GM08714 (cell line): Measurements from ENCODE around the gene MYH11.
"Not testable (repeated sequence)": the region's sequence is repeated elsewhere in the genome, so short reads cannot be mapped to it uniquely, and the experiment has no call there.

Experiments used
- H3K4me3 ChIP-seq: fragments of 200-500 bp; sonication (Bioruptor generic); 2 replicates; pipeline ENCODE4 v1.5.1; 2014; ENCODE audit warnings: mild to moderate bottlenecking, low read length, inconsistent platforms
- ZNF274 ChIP-seq: IDR thresholded peaks from 2 replicates; pipeline ENCODE4 v1.6.1; 2012; ENCODE audit warnings: mild to moderate bottlenecking, low read depth, low read length

The MYH11 gene

DNA sequence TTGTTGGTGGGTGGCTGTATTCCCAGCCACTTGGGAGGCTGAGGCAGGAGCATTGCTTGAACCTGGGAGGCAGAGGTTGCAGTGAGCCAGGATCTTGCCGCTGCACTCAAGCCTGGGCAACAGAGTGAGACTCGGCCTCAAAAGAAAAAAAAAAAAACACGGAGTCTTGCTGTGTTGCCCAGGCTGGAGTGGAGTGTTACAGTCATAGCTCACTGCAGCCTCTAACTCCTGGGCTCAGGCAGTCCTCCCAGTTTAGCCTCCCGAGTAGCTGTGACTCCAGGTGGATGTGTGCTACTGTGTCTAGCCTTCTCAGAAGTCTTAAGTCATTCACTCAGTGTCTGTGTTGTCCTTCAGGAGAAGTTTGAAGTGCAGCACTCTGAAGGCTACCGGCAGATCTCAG lies 179.4 kb downstream of the MYH11 start:
- no peak overlapping the region for H3K4me3 ChIP-seq
- TF ChIP-seq ZNF274 = no peak

- TF ChIP-seq ZNF274 = no peak
- no peak overlapping the region for H3K4me3 ChIP-seq
These were observed 180.3 kb downstream of the MYH11 start for GRCh38 chr16:15676506-15676905.

DNA sequence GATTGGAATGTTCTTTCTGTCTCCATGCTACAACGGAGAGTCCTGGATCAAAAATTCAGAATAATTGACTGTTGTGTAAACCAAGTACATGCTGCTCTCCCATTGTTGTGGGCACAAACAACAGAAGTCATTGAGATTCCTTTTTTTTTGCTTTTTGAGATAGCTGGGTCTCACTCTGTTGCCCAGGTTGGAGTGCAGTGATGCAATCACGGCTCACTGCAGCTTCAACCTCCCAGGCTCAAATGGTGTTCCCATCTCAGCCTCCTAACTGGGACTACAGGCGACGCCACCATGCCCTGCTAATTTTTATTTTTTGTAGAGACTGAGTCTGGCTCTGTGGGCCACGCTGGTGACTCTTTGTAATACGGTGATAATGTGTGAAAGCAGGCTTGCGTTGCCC lies 182.3 kb downstream of the MYH11 start:
- no peak for TF ChIP-seq ZNF274
- no peak overlapping the region for H3K4me3 ChIP-seq

GRCh38 chr16:15672514-15673167 lies 184.2 kb downstream of the MYH11 start:
- no peak overlapping the region for H3K4me3 ChIP-seq
- TF ChIP-seq ZNF274 = no peak

- H3K4me3 ChIP-seq = not testable (repeated sequence)
These were observed 184.7 kb downstream of the MYH11 start for GRCh38 chr16:15672127-15672513.

GRCh38 chr16:15671530-15672117 lies 185.2 kb downstream of the MYH11 start:
- no peak overlapping the region for H3K4me3 ChIP-seq
- TF ChIP-seq ZNF274 = no peak

DNA sequence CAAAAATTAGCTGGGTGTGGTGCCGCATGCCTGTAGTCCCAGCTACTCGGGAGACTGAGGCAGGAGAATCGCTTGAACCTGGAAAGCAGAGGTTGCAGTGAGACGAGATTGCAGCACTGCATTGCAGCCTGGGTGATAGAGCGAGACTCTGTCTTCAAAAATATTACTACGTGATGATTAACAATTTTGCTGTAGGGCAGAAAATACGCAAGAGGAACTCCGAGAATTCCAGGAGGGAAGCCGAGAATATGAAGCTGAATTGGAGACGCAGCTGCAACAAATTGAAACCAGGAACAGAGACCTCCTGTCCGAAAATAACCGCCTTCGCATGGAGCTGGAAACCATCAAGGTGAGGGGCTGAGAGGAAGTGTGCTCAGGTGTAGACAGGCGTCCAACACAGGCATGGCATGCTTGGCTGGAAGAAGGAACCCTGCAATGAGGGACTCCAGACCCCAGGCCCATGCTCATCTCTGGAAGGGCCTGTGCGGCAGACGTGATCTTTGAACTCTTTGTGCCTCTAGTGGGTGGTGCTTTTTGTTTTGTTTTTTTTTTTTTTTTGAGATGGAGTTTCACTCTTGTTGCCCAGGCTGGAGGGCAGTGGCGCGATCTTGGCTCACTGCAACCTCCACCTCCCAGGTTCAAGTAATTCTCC lies 189.6 kb downstream of the MYH11 start:
- H3K4me3 ChIP-seq = no peak overlapping the region
- TF ChIP-seq ZNF274 = no peak

GRCh38 chr16:15665107-15665506 lies 191.7 kb downstream of the MYH11 start:
- H3K4me3 ChIP-seq = no peak overlapping the region
- no peak for TF ChIP-seq ZNF274

DNA sequence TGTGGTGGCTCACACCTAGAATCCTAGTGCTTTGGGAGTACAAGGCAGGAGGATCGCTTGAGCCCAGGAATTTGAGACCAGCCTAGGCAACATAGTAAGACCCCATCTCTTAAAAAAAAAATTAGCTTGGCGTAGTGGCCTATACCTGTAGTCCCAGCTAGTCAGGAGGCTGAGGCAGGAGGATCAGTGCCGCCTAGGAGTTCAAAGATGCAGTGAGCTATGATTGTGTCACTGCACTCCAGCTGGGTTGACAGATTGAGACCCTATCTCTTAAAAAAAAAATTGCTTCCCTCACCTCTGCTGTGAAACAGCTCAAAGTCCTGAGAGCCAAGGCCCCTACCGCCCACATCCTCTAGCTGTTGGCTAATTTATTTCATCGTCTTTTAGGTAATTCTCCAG lies 196.6 kb downstream of the MYH11 start:
- H3K4me3 ChIP-seq = no peak overlapping the region
- no peak for TF ChIP-seq ZNF274

GRCh38 chr16:15658556-15658955 lies 198.3 kb downstream of the MYH11 start:
- no peak overlapping the region; the same call in 1 of the 2 replicates for H3K4me3 ChIP-seq
- no peak for TF ChIP-seq ZNF274

- no peak for TF ChIP-seq ZNF274
- no peak overlapping the region for H3K4me3 ChIP-seq
These were observed 198.7 kb downstream of the MYH11 start for GRCh38 chr16:15658149-15658548.

DNA sequence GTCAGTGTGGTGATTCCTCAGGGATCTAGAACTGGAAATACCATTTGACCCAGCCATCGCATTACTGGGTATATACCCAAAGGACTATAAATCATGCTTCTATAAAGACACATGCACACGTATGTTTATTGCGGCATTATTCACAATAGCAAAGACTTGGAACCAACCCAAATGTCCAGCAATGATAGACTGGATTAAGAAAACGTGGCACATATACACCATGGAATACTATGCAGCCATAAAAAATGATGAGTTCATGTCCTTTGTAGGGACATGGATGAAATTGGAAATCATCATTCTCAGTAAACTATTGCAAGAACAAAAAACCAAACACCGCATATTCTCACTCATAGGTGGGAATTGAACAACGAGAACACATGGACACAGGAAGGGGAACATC lies 201.3 kb downstream of the MYH11 start:
- not testable (repeated sequence) for H3K4me3 ChIP-seq

DNA sequence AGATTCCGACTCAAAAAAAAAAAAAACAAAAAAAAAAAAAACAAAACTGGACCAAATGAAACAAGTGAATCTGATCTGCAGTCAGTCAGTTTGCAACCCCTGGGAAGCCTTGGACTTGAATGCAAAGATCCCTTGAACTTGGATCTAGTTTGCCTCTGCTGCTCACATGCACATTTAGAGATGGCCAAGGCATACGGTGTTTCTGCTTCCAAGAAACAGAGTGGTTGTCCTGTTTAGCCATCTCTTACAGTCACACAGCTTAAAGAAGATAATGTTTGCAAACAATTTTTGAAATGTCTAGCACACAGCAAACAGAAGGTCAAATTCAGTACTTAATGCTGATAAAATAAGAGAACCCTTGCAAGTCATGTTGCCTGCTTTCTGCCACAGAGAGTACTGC lies 202.2 kb downstream of the MYH11 start:
- no peak overlapping the region for H3K4me3 ChIP-seq

GRCh38 chr16:15653227-15653626 lies 203.6 kb downstream of the MYH11 start:
- no peak for TF ChIP-seq ZNF274
- H3K4me3 ChIP-seq = no peak overlapping the region

More for the DNA sequence above, 202.2 kb downstream of the MYH11 start:
- TF ChIP-seq ZNF274 = no peak
